SK-N-MC (cell line): ENCODE measurements around the gene KCNQ1.

Source experiments
- DNase-seq: peaks from one replicate; pipeline ENCODE4 v3.0.0-alpha.2; 2011; ENCODE audit warnings: low read depth, low spot score
- H3K27ac ChIP-seq: fragments of 200-600 bp; sonication (generic); 2 replicates; pipeline ENCODE4 v1.5.1; 2016; ENCODE audit warnings: mixed run types
- H3K36me3 ChIP-seq: fragments of 200-600 bp; sonication (generic); 2 replicates; pipeline ENCODE4 v1.6.1; 2017; ENCODE audit warnings: antibody characterized with exemption, low read length, mixed read lengths; ENCODE audit not compliant: insufficient read depth
- H3K4me3 ChIP-seq: fragments of 200-600 bp; sonication (generic); 2 replicates; pipeline ENCODE4 v1.5.1; 2016
- H3K9ac ChIP-seq: fragments of 200-600 bp; sonication (generic); 2 replicates; pipeline ENCODE4 v1.8.0; 2017; ENCODE audit warnings: mixed run types, mixed read lengths; ENCODE audit not compliant: insufficient read length
- H3K9me3 ChIP-seq: fragments of 200-600 bp; sonication (generic); 2 replicates; pipeline ENCODE4 v1.6.1; 2017; ENCODE audit warnings: low read depth, mild to moderate bottlenecking, antibody characterized with exemption, low read length, moderate library complexity, mixed read lengths
- EZH2 ChIP-seq: fragments of 200-600 bp; sonication (generic); IDR thresholded peaks from one replicate; pipeline ENCODE4 v1.6.1; 2017; ENCODE audit warnings: antibody characterized with exemption
- FOXP2 ChIP-seq: optimal IDR thresholded peaks from 2 replicates; pipeline ENCODE3; 2011; ENCODE audit warnings: mild to moderate bottlenecking, moderate library complexity; ENCODE audit not compliant: insufficient read depth; ENCODE audit errors: extremely low read length, control extremely low read depth
- POLR2AphosphoS5 ChIP-seq: IDR thresholded peaks from 2 replicates; pipeline ENCODE4 v1.6.1; 2012; ENCODE audit warnings: mild to moderate bottlenecking, low read depth, low read length, borderline replicate concordance

KCNQ1 gene

GRCh38 chr11:2736577-2737225 is 291.9 kb downstream of the KCNQ1 start:
- Histone ChIP-seq H3K4me3 (no peak overlapping the region), H3K36me3 (no peaks in the 10 kb centered on the region), H3K27ac (no peak overlapping the region), H3K9ac (no peak overlapping the region), H3K9me3 (no peaks in the 10 kb centered on the region)
- TF ChIP-seq FOXP2, result no peak
- TF ChIP-seq EZH2, result no peak
- TF ChIP-seq POLR2AphosphoS5, result no peak
- DNase-seq, result no peak

GRCh38 chr11:2737226-2737590 is 292.4 kb downstream of the KCNQ1 start:
- no peak overlapping the region for H3K9ac ChIP-seq

GRCh38 chr11:2737866-2738265 is 293.1 kb downstream of the KCNQ1 start:
- no peaks in the 10 kb centered on the region for H3K36me3 ChIP-seq
- H3K27ac ChIP-seq, result no peak overlapping the region
- H3K4me3 ChIP-seq, result no peak overlapping the region
- TF ChIP-seq EZH2 (no peak), POLR2AphosphoS5 (no peak), FOXP2 (no peak)
- no peaks in the 10 kb centered on the region for H3K9me3 ChIP-seq
- H3K9ac ChIP-seq, result no peak overlapping the region
- no peak for DNase-seq

More at GRCh38 chr11:2737226-2737590, 292.4 kb downstream of the KCNQ1 start:
- Histone ChIP-seq H3K9me3 (no peaks in the 10 kb centered on the region), H3K27ac (no peak overlapping the region), H3K36me3 (no peaks in the 10 kb centered on the region), H3K4me3 (no peak overlapping the region)
- no peak for TF ChIP-seq EZH2
- no peak for DNase-seq

DNA sequence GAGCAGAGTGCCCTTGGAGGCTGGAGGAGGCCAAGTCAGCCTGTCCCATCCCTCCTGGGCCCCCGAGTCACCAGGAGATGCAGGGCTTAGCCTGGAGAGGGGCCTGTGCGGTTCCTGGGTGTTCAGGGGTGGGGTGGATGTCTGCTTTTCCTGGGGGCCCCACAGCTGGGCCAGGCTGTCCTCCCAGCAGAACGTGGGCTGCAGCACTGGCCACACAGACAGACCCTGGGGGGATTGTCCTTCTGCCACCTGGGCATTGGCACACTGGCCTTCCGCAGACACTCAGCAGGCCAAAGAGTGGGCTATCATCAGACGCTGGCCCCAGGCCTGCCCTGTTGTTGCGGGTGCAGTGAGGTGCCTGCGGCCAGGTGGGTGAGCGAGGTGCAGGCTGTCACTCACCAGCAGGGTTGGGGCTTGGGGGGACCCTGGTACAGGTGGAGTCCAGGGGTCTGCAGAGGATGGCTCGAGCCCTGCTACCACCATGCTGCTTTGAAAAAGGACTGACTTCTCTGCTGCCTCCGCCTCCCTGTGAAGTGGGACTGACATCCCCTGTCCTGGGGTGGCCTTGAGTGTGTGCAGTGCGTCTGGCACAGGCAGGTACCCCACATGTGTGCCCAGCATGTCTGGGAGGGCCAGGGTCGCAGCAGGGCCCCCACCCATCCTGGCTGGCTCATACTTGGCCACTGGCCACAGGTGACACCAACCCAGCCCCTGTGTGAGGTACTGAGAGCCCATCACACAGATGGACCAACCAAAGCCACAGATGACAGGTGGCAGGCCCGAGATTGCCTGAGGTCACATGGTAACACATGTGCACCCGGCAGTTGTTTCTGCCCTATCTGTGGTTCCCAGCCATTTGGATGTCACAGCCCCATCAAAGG is 294.0 kb downstream of the KCNQ1 start:
- TF ChIP-seq POLR2AphosphoS5 (no peak), FOXP2 (no peak), EZH2 (no peak)
- H3K4me3 ChIP-seq, result no peak overlapping the region
- no peaks in the 10 kb centered on the region for H3K36me3 ChIP-seq
- DNase-seq, result no peak
- H3K9ac ChIP-seq, result no peak overlapping the region
- H3K9me3 ChIP-seq, result no peaks in the 10 kb centered on the region
- no peak overlapping the region for H3K27ac ChIP-seq

DNA sequence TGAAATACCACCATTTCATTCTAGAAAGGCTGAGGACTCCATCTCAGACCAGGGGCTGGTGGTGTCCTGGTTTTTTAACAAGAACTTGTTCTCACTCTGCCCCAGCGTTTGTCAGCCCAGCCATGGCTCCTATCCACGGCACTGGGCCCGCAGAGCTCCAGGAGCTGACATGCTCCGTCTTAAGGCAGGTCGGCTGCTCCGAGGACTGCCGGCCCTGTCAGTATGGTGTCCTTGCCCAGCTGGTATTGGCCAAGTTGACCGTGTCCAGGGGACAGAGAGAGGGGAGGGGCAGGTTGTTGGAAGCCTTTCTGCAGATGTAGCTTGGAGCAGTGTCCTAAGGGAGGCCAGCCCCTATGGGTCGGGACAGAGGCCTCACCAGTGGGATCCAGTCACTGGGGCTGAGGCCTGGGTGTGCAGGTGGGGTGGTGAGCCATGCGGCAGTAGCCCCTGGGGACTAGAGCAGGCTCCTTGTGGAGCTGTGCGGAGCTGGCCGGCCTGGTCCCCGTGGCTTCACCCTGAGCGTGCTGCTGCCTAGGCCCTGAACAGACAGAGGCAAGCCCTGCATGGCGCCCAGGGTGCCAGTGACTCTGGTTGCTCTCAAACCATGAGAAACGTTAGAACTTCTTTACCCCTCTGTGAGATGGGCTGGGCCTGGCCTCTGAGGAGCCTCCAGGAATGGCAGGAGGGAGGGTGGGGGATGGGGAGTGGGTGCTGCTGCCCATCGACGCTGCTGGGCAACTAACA is 294.9 kb downstream of the KCNQ1 start:
- DNase-seq, result no peak

DNA sequence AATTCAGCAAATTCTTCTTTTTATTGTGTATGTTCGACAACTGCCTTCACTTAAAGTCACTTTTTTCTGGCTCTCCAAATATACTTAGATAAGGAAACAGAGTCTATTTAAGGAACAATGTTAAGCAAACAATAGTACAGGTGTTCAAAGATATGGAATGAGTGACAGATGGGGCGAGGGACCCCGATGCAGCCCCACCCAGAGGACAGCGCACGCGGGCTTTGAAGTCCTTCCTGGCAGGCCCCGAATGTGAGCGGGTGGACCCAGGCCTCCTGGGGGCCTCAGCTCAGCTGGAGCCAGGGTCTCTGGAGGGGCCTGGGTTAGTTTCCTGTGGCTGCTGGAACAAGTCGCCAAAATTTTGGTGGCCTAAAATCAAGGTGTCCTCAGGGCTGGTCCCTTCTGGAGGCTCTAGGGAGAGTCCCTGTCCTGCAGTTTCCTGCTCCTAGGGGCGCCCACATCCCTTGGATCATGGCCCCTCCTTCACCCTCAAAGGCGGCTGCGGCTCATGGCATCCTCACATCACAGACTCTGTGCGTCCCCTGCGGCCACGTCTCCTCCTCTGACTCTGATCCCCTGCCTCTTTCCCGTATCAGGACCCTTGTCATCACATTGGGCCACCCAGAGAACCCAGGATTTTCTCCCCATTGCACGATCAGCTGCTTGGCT is 295.6 kb downstream of the KCNQ1 start:
- Histone ChIP-seq H3K27ac (no peak overlapping the region), H3K9me3 (no peaks in the 10 kb centered on the region), H3K36me3 (no peaks in the 10 kb centered on the region)

More for the DNA sequence above, 294.9 kb downstream of the KCNQ1 start:
- Histone ChIP-seq H3K9me3 (no peaks in the 10 kb centered on the region), H3K36me3 (no peaks in the 10 kb centered on the region), H3K4me3 (no peak overlapping the region), H3K27ac (no peak overlapping the region), H3K9ac (no peak overlapping the region)
- no peak for TF ChIP-seq EZH2

GRCh38 chr11:2741006-2741376 is 296.2 kb downstream of the KCNQ1 start:
- Histone ChIP-seq H3K9me3 (no peaks in the 10 kb centered on the region), H3K4me3 (no peak overlapping the region), H3K36me3 (no peaks in the 10 kb centered on the region), H3K27ac (no peak overlapping the region), H3K9ac (no peak overlapping the region)
- DNase-seq, result no peak
- no peak for TF ChIP-seq EZH2
- no peak for TF ChIP-seq POLR2AphosphoS5
- no peak for TF ChIP-seq FOXP2

More for the DNA sequence above, 295.6 kb downstream of the KCNQ1 start:
- Histone ChIP-seq H3K9ac (no peak overlapping the region), H3K4me3 (no peak overlapping the region)
- DNase-seq, result no peak
- TF ChIP-seq FOXP2 (no peak), POLR2AphosphoS5 (no peak), EZH2 (no peak)

- no peaks in the 10 kb centered on the region for H3K36me3 ChIP-seq
- no peak for TF ChIP-seq POLR2AphosphoS5
- no peak for TF ChIP-seq FOXP2
- no peak for TF ChIP-seq EZH2
- H3K27ac ChIP-seq, result no peak overlapping the region
- H3K9ac ChIP-seq, result no peak overlapping the region
- no peak overlapping the region for H3K4me3 ChIP-seq
- no peaks in the 10 kb centered on the region for H3K9me3 ChIP-seq
- no peak for DNase-seq
Measured at GRCh38 chr11:2741377-2742131, 296.7 kb downstream of the KCNQ1 start.
